ENCODE results near the gene CELF4.

GRCh38 chr18:37315935-37316334 is 249.7 kb downstream of the CELF4 start:
- TF ChIP-seq CTCF (IDR thresholded peaks at IDR 0.05) (no peak), POLR2A (IDR thresholded peaks at IDR 0.05) (no peak)
